Activated naive CD4-positive, alpha-beta T cell (primary cell): ENCODE results near the gene PPBP.
"Not testable (repeated sequence)": the region's sequence is repeated elsewhere in the genome, so short reads cannot be mapped to it uniquely, and the experiment has no call there.

Experiments
- DNase-seq, 4 experiments: peaks; one replicate each; lab custom pipeline; 2025; lab: John Stamatoyannopoulos, UW

Gene PPBP

DNA sequence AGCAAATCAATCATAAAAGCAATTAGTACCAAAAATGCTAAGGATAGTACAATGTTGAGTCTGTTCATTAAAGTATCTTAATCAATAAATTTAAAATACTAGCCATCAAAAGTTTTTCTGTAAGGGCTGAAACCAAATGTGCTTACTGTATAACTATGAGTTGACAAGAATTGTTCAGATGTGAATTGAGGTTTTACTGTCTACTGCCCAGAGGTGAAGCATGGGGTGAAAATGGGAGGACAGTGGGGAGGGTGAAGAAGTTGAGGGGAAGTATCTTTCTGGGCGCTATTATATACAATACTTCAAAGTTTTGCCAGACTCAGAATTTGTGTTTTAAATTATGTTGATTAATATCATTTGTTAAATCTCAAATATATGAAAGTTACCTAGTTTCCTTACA, 4.1 kb upstream of the PPBP start:
- no peak for DNase-seq

GRCh38 chr4:73991742-73992000, 3.7 kb upstream of the PPBP start:
- no peak for DNase-seq

DNA sequence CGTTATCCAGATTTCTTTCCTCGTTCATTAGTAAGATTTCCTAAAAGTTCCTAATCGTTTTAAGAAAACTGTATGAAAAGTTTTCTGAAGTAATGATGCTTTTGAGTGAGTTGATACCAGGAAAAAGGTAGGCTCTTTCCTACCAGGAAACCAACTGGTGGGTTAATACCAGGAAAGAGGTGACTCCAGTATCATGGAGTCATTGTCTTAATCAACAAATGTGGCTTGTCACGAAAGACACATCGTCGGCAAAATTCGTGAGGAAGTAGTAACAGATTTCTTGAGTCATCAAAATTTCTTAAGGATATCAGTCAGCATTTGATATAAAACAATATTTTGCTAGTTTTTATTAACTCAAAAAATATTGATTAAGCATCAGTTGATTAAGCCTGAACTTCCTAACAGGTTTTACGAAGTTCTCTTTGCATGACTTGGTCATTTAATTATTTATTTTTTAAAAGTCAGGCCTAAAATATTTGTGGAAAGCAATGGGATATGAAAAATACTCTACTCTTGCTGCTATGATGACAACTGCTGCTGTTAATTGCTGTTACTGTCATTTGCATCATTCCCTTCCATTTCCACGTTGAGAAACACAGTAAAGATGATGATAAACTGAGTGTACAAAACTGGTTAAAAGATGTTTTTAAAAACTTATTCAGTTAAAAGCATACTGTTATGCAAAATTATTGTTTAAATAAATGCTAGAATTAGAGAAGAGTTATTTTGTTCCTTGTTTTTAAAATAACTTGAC, 3.2 kb upstream of the PPBP start:
- no peak for DNase-seq

DNA sequence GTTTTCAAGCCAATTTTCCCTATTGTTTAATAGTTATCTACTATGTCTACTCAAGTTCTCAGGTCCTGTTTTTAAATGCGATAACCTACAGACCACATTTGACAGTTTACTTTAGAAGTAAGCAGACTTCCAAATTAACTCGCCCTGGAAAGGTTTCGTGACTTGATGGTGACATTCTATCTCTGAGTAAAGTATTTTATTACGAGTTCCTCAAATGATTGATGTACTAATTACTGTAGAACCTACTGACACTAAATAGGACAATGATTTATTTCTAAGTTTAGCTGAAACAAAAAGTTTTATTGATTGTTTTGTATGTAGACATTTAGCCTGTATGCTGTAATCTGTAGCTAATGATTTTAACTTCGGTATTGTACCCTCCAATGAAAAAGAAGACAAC, 1.9 kb upstream of the PPBP start:
- DNase-seq: no peak

GRCh38 chr4:73989031-73989430, 1.0 kb upstream of the PPBP start:
- no peak for DNase-seq

DNA sequence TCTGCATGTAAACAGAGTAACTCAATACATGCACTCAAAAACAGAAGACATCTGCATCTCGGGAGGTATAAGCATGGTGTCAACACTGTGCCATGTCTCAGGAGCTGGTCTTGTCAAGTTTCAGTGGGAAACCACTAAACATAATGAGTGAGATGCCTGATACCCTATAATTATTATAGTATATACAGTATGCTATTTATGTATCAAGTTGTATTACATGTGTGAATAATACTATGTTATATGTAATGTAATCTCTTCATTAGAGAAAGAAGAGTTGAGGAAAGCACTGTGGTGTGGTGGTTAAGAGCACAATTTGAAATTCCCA, 2.5 kb downstream of the PPBP start:
- DNase-seq: no peak

DNA sequence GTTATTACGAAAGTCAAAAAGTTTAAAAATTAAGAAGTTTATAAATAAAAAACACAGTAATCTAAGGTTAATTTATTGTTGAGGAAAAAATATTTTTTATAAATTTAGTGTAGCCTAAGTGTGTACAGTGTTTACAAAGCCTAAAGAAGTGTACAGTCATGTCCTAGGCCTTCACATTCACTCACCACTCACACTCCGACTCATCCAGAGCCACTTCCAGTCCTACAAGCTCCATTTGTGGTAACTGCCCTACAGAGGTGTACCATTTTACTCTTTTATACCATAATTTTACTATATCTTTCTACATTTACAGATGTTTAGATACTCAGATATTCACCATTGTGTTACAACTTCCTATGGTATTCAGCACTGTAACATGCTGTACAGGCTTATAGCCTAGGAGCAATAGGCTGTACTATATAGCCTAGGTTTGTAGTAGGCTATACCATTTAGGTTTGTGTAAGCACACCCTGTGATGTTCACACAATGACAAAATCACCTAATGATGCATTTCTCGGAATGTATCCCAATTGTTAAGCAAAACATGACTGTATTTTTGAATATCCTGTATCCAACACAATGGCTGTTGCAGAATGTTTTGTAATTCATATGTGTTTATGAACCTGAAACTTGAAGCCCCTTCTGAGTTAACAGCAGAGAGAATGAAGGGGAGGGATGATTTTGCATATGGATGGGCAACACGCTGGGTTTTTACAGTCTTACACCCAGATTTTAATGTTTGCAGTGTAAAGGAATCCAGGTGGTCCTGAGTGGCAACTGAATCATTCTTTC, 3.1 kb downstream of the PPBP start:
- DNase-seq: no peak

DNA sequence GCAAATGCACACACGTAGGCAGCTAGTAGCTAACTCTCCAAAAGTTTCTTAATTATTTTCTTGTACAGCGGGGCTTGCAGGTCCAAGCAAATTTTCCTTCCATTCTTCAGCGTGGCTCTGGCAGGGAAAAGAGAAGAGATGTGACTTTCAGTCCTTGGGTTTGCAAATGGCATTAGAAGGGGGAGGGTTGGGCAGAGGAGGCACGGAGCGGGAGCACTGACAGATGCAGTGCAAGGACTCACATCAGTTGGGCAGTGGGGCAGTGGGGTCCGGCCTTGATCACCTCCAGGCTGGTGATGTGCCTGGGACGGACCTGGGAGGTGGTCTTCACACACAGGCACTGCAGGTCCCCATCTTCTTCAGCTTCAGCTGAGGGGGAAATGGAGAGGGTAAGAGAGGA, 6.8 kb downstream of the PPBP start:
- DNase-seq: not testable (repeated sequence)

GRCh38 chr4:73979407-73979957, 8.5 kb downstream of the PPBP start:
- no peak for DNase-seq

DNA sequence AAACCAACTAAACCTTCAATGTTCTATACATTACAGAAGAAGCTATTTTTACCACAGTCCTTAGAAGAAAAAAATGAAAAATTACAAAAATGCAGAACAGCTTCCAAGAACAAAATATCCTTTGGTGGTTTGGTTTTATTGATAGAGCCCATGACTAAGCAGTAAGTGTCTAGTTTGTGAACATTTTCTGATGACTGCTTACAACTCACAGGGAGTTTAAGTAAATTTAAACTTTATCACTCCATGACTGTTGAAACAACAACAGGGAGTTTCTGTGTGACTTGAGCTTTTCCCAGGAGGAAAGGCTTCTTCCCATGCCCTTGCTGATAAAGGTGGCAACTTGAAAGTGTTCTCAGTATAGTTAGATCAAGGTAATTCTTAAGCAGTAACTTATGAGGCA, 9.1 kb downstream of the PPBP start:
- DNase-seq: no peak

- DNase-seq: no peak
Measured at GRCh38 chr4:73976716-73977115, 11.3 kb downstream of the PPBP start.

- DNase-seq: no peak
Measured at GRCh38 chr4:73976217-73976616, 11.8 kb downstream of the PPBP start.

DNA sequence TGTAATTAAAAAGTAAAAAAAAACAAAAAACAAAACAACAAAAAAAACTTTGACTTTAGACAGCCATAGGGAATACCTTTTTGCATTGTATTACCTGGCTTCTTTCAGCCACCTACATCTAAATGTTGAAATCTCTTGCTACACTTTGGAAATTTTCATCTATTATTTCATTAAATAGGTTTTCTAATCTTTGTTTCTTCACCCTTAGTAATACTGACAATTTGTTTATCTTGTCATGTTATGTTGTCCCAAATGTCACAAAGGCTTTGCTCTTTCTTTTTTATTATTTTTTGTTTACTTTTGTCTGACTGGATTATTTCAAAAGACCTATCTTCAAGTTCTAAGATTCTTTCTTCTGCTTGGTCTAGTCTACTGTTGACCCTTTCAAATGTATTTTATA, 13.6 kb downstream of the PPBP start:
- no peak for DNase-seq

DNA sequence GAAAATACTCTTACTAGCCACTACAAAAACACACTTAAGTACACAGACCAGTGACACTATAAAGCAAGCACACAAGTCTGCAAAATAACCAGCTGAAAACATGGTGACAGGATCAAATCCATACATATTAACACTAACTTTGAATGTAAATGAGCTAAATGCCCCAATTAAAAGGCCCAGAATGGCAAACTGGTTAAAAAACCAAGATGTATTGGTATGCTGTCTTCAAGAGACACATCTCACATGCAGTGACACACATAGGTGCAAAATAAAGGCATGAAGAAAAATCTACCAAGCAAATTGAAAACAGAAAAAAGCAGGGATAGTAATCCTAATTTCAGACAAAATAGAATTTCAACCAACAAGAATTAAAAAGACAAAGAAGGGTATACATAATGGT, 17.0 kb downstream of the PPBP start:
- no peak for DNase-seq

DNA sequence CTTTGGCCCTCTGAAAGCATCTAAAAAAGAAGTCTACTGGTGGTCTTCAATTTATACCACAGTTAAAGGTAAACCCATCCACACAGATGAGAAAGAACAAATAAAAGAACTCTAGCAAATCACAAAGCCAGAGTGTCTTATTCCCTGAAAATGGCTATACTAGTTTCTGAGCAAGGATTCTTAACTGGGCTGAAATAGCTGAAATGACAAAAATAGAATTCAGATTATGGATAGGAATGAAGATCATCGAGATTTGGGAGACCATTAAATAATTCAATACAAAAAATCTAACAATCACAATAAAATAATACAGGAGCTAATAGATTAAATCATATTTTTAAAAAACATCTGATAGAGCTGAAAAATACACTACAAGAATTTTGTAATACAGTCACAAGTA, 18.0 kb downstream of the PPBP start:
- DNase-seq: no peak

GRCh38 chr4:73967866-73968265, 20.1 kb downstream of the PPBP start:
- no peak for DNase-seq

DNA sequence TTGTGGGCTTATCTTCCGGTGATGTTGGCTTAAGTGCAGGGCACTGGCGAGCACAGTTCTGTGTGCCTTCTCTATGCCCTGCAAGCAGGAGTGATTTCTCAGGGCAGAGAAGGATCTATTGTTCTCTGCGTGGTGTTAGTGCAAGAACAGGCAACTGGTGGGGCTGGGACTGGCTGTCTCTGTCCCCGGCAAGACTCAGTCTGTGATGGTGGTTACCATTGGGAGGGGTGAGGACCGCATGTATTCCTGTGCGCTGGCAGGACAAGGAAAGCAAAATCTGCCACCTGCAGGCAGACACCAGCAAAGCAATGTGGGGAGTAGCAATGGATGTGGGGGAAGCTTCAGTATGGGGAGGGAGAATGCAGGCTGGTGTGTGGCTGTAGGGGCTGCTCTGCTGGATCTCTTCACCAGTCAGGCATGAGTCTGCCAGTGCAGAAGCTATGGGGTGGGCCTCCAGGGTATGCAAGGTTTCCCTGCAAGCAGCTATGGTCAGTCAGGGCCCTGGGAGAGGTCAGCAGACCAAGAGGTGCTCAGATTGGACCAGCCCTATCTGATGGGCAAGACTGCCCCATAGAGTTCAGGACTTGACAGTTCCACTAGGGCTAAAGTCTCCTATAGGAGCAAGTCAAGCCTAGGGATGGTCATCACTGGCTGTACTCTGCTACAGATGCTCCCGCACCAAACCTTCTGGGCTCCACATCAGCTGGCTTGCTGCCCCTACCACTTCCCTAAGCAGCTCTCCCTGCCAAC, 23.0 kb downstream of the PPBP start:
- DNase-seq: no peak

GRCh38 chr4:73962724-73963123, 25.3 kb downstream of the PPBP start:
- no peak for DNase-seq

DNA sequence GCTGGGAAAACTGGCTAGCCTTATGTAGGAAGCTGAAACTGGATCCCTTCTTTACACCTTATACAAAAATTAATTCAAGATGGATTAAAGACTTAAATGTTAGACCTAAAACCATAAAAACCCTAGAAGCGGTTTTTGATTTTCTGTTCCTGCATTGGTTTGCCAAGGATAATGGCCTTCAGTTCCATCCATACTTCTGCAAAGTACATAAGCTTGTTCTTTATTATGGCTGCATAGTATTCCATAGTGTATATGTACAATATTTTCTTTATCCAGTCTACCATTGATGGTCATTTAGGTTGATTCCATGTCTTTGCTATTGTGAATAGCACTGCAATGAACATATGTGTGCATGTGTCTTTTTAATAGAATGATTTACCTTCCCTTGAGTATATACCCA, 28.9 kb downstream of the PPBP start:
- not testable (repeated sequence) for DNase-seq

DNA sequence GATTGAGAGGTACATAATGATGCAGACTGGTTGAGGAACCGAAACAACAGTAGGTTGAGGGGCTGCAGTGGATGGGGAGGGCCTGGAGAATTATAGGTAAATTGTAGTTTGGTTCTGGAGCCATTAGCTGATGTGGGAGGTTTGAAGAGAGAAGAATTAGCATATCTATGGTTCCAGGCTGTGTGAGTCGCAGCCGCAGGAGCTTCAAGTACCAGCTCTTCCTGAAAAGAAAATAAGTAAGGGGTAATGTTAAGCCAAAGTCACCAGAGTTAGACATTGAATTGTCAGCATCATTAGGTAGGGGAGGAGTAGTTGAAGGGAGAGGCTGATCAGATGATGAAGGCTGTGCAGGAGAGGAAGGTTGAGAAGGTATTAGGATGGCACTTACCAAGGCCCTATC, 35.6 kb downstream of the PPBP start:
- DNase-seq: no peak

- DNase-seq: not testable (repeated sequence)
Measured at GRCh38 chr4:73950376-73950920, 37.5 kb downstream of the PPBP start.

DNA sequence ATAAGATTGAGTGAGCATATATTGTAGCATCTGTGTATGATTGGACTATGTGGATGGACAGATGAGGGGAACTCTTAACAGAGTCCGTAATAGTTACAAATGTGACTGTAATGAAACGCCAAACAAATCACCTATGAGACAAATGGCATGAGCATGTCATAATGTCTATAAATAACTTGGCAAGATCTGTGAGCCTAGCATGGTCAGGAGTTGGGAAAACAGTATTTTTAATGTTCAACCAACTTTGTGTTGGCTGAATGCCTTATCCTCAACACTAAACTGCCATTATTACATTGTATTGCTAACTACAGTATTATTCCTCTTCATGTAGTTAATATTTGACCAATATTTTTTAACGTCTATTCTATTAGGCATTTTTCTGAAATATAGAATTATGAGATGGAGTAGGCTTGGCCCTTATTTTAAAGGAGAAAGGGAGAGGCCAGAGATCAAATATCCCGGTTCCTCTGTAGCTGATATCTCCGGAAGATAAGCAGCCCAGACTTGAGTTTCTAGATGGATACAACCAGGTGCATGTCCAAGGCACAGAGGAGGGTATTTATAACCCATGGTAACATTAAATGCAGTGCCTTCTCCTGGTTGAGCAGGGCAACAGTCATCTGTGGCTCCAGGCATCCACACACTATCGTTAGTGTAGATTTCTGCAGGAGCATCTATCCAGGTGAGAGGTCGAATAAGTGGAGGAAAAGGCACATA, 38.8 kb downstream of the PPBP start:
- no peak for DNase-seq
